Activated T-helper 17 cell treated with anti-CD3 and anti-CD28 coated beads, Interleukin-2, amount 50 U/mL, for 72 hours (primary cell): ENCODE results near the gene GPR148. TPM values are rescaled to one million over a fixed set of nuclear protein-coding genes. Genes with fewer than 3 reads are reported as not detected.

Source experiments
- ATAC-seq: fragments of 150-1000 bp; cut with Tn5 transposase; replicated peaks from 2 replicates; pipeline ENCODE4 v1.10.0; 2021; ENCODE audit warnings: mild to moderate bottlenecking, moderate library complexity
- H3K27ac Mint-ChIP-seq: one replicate; pipeline ENCODE4 v1.8.0; 2022; ENCODE audit warnings: mixed read lengths
- H3K27me3 Mint-ChIP-seq: one replicate; pipeline ENCODE4 v1.8.0; 2022; ENCODE audit warnings: mixed read lengths
- H3K36me3 Mint-ChIP-seq: one replicate; pipeline ENCODE4 v1.8.0; 2022; ENCODE audit warnings: low read depth, mild to moderate bottlenecking, mixed read lengths
- H3K4me1 Mint-ChIP-seq: one replicate; pipeline ENCODE4 v1.8.0; 2022; ENCODE audit warnings: mixed read lengths
- H3K4me3 Mint-ChIP-seq: one replicate; pipeline ENCODE4 v1.8.0; 2022; ENCODE audit warnings: mild to moderate bottlenecking, mixed read lengths
- H3K9me3 Mint-ChIP-seq: one replicate; pipeline ENCODE4 v1.8.0; 2022; ENCODE audit warnings: mixed read lengths
- total RNA-seq, 2 donors: library from RNA; stranded (reverse); gene quantifications; one replicate each; pipeline ENCODE4 v1.2.3, GENCODE V29; 2022

Gene GPR148
- total RNA-seq, 2 donors from 2014 or later = not detected

GRCh38 chr2:130778781-130779180 is 49.9 kb downstream of the GPR148 start:
- no peak for ATAC-seq
- H3K4me3 Mint-ChIP-seq = no peak overlapping the region
- no peaks in the 10 kb centered on the region for H3K9me3 Mint-ChIP-seq
- H3K36me3 Mint-ChIP-seq = no peaks in the 10 kb centered on the region
- no peak overlapping the region for H3K27ac Mint-ChIP-seq
- H3K27me3 Mint-ChIP-seq = peaks cover 22% of the 10 kb centered on the region
- no peaks in the 10 kb centered on the region for H3K4me1 Mint-ChIP-seq

Other genes with a start within 250 kb of the GPR148 start
- not detected for gene POTEI, start 219.7 kb upstream of the GPR148 start, total RNA-seq
- not detected for gene CFC1B, start 207.8 kb upstream of the GPR148 start, total RNA-seq
- not detected for gene CFC1, start 129.5 kb upstream of the GPR148 start, total RNA-seq
- gene POTEJ, start 117.6 kb upstream of the GPR148 start, total RNA-seq = not detected
- gene AMER3, start 26.5 kb downstream of the GPR148 start, total RNA-seq = not detected
- gene ARHGEF4, start 107.8 kb downstream of the GPR148 start, total RNA-seq = not detected